Neuronal stem cell (in vitro differentiated cells): ENCODE measurements around the gene KRT26.

ENCODE experiments used
- DNase-seq: peaks from one replicate; pipeline ENCODE4 v3.0.0-alpha.2; 2013; ENCODE audit warnings: low spot score
- H2AFZ ChIP-seq: one replicate; pipeline ENCODE4 v1.6.1; 2013; ENCODE audit warnings: mild to moderate bottlenecking, low read length, inconsistent platforms
- H2AK5ac ChIP-seq: 2 replicates; pipeline ENCODE4 v1.6.1; 2013; ENCODE audit warnings: low read depth, mild to moderate bottlenecking, inconsistent platforms, low read length, moderate library complexity, mixed read lengths
- H2BK120ac ChIP-seq: 2 replicates; pipeline ENCODE4 v1.6.1; 2013; ENCODE audit warnings: low read depth, mild to moderate bottlenecking, inconsistent platforms, low read length, moderate library complexity, mixed read lengths
- H2BK12ac ChIP-seq: one replicate; pipeline ENCODE4 v1.6.1; 2013; ENCODE audit warnings: low read length, inconsistent platforms
- H2BK15ac ChIP-seq: 2 replicates; pipeline ENCODE4 v1.6.1; 2013; ENCODE audit warnings: mild to moderate bottlenecking, low read length, inconsistent platforms, mixed read lengths
- H2BK5ac ChIP-seq: one replicate; pipeline ENCODE4 v1.6.1; 2013; ENCODE audit warnings: inconsistent platforms, mild to moderate bottlenecking, low read length, moderate library complexity
- H3K14ac ChIP-seq: one replicate; pipeline ENCODE4 v1.6.1; 2013; ENCODE audit warnings: low read length, inconsistent platforms
- H3K18ac ChIP-seq: 2 replicates; pipeline ENCODE4 v1.6.1; 2013; ENCODE audit warnings: low read length, inconsistent platforms
- H3K23ac ChIP-seq: 2 replicates; pipeline ENCODE4 v1.6.1; 2013; ENCODE audit warnings: low read depth, mild to moderate bottlenecking, mixed read lengths, low read length, inconsistent platforms; ENCODE audit not compliant: poor library complexity
- H3K27ac ChIP-seq: replicated peaks from 3 replicates; pipeline ENCODE4 v1.5.1; 2013; ENCODE audit warnings: low read length, inconsistent platforms
- H3K27me3 ChIP-seq, 3 experiments: 2 replicates each; pipeline ENCODE4 v1.6.1; 2013; ENCODE audit warnings: low read length in 3 of 3, mild to moderate bottlenecking in 2 of 3, inconsistent platforms in 1 of 3, low read depth in 1 of 3, mixed read lengths in 1 of 3, moderate library complexity in 1 of 3; ENCODE audit not compliant: control insufficient read depth in 3 of 3, insufficient read depth in 3 of 3
- H3K36me3 ChIP-seq, 2 donors: replicated peaks in 1 of 2; 2 replicates each; pipeline ENCODE4 v1.6.1; 2013; ENCODE audit warnings: low read length in 2 of 2; ENCODE audit not compliant: control insufficient read depth in 2 of 2, insufficient read depth in 2 of 2
- H3K4ac ChIP-seq: 2 replicates; pipeline ENCODE4 v1.6.1; 2013; ENCODE audit warnings: inconsistent platforms, mild to moderate bottlenecking, low read length, moderate library complexity
- H3K4me1 ChIP-seq, 2 donors: 1 replicate in 1 of 2; 2 replicates in 1 of 2; pipeline ENCODE4 v1.6.1; 2013; ENCODE audit warnings: low read length in 2 of 2, low read depth in 1 of 2; ENCODE audit not compliant: control insufficient read depth in 2 of 2, insufficient read depth in 1 of 2
- H3K4me2 ChIP-seq: one replicate; pipeline ENCODE4 v1.6.1; 2013; ENCODE audit warnings: mild to moderate bottlenecking, low read length, inconsistent platforms; ENCODE audit not compliant: insufficient read depth, poor library complexity, severe bottlenecking
- H3K4me3 ChIP-seq, 2 donors: 2 replicates each; pipeline ENCODE4 v1.5.1; 2013; ENCODE audit warnings: low read length in 2 of 2, mild to moderate bottlenecking in 2 of 2, inconsistent platforms in 1 of 2, moderate library complexity in 1 of 2
- H3K79me1 ChIP-seq: one replicate; pipeline ENCODE4 v1.6.1; 2013; ENCODE audit warnings: low read depth, mild to moderate bottlenecking, inconsistent platforms, low read length, moderate library complexity
- H3K9ac ChIP-seq: one replicate; pipeline ENCODE4 v1.6.1; 2013; ENCODE audit warnings: mild to moderate bottlenecking, low read depth, low read length, inconsistent platforms; ENCODE audit not compliant: poor library complexity
- H3K9me3 ChIP-seq, 2 donors: replicated peaks in 1 of 2; 2 replicates each; pipeline versions ENCODE3 to v1.6.1; 2013; ENCODE audit warnings: low read length in 2 of 2, mild to moderate bottlenecking in 2 of 2, inconsistent platforms in 1 of 2, low read depth in 1 of 2, mixed read lengths in 1 of 2, moderate library complexity in 1 of 2; ENCODE audit not compliant: control insufficient read depth in 2 of 2, insufficient read depth in 1 of 2
- H4K8ac ChIP-seq: one replicate; pipeline ENCODE4 v1.6.1; 2013; ENCODE audit warnings: low read depth, mild to moderate bottlenecking, inconsistent platforms, low read length, moderate library complexity
- H4K91ac ChIP-seq: one replicate; pipeline ENCODE4 v1.6.1; 2013; ENCODE audit warnings: low read length, low read depth, mild to moderate bottlenecking, inconsistent platforms; ENCODE audit not compliant: poor library complexity
- WGBS, 2 donors: extraction: QIAGEN DNeasy Blood & Tissue Kit; methylation state at CpG; one replicate each; pipeline ENCODE4 v1.1.7; 2013; ENCODE audit warnings: missing lambda C conversion rate in 2 of 2, mixed read lengths in 1 of 2; ENCODE audit not compliant: insufficient read length in 2 of 2, insufficient replicate concordance in 1 of 2; ENCODE audit errors: extremely low coverage in 2 of 2; 5-methylcytosine and 5-hydroxymethylcytosine counted together

KRT26 gene

GRCh38 chr17:40763752-40764151 is 8.2 kb downstream of the KRT26 start:
- Histone ChIP-seq H3K27me3 (peaks cover 0 to 6% (median 2%) of the 10 kb centered on the region in 3 experiments), H2BK15ac (no peak overlapping the region), H2AK5ac (no peak overlapping the region), H3K4ac (no peak overlapping the region), H3K23ac (no peak overlapping the region), H3K18ac (no peak overlapping the region), H4K8ac (no peak overlapping the region), H2BK12ac (no peak overlapping the region), H3K14ac (no peak overlapping the region), H3K27ac (no peak overlapping the region), H3K36me3 (peaks cover 0 to 2% of the 10 kb centered on the region in 2 donors), H3K4me1 (no peaks in the 10 kb centered on the region), H4K91ac (no peak overlapping the region), H3K4me2 (no peak overlapping the region), H3K9me3 (peaks cover 12 to 13% of the 10 kb centered on the region in 2 donors), H3K79me1 (no peaks in the 10 kb centered on the region), H2BK5ac (no peak overlapping the region), H3K4me3 (no peak overlapping the region), H2BK120ac (no peak overlapping the region), H2AFZ (no peak overlapping the region), H3K9ac (no peak overlapping the region)
- no CpG with 5 or more reads among the region's 1 CpG for WGBS, 2 donors
- DNase-seq, result no peak

GRCh38 chr17:40760105-40761016 is 11.6 kb downstream of the KRT26 start:
- Histone ChIP-seq H3K9me3 (peaks cover 12 to 13% of the 10 kb centered on the region in 2 donors), H2AK5ac (no peak overlapping the region), H2AFZ (no peak overlapping the region), H4K8ac (no peak overlapping the region), H2BK12ac (no peak overlapping the region), H3K9ac (no peak overlapping the region), H3K23ac (no peak overlapping the region), H3K36me3 (peaks cover 0 to 2% of the 10 kb centered on the region in 2 donors), H3K4me2 (no peak overlapping the region), H3K18ac (no peak overlapping the region), H3K4me1 (no peaks in the 10 kb centered on the region), H2BK120ac (no peak overlapping the region), H2BK15ac (no peak overlapping the region), H3K14ac (no peak overlapping the region), H3K79me1 (no peaks in the 10 kb centered on the region), H3K27ac (no peak overlapping the region), H4K91ac (no peak overlapping the region), H3K4me3 (no peak overlapping the region), H3K4ac (no peak overlapping the region), H3K27me3 (peaks cover 0 to 2% (median 0%) of the 10 kb centered on the region in 3 experiments), H2BK5ac (no peak overlapping the region)
- no CpG with 5 or more reads among the region's 1 CpG for WGBS, 2 donors
- DNase-seq, result no peak

GRCh38 chr17:40755231-40755630 is 16.8 kb downstream of the KRT26 start, which contains the start of gene KRT25:
Gene KRT25 (minus strand): TSS chr17:40755331. CDS start chr17:40755271, 60 bp downstream.
- Histone ChIP-seq H2AK5ac (no peak within 1 kb of the TSS), H3K4me2 (no peak within 1 kb of the TSS), H2BK120ac (no peak within 1 kb of the TSS), H3K79me1 (no peaks in the 10 kb centered on the region), H3K18ac (no peak within 1 kb of the TSS), H3K27ac (no peak within 1 kb of the TSS), H3K27me3 (peaks cover 0 to 6% (median 0%) of the 10 kb centered on the region in 3 experiments), H3K4ac (no peak within 1 kb of the TSS), H3K36me3 (no peaks in the 10 kb centered on the region), H3K4me3 (no peak within 1 kb of the TSS), H2BK12ac (no peak within 1 kb of the TSS), H3K23ac (no peak within 1 kb of the TSS), H2BK15ac (no peak within 1 kb of the TSS), H3K9me3 (peaks cover 0 to 3% of the 10 kb centered on the region in 2 donors), H4K91ac (no peak within 1 kb of the TSS), H2AFZ (no peak within 1 kb of the TSS), H3K9ac (no peak within 1 kb of the TSS), H2BK5ac (no peak within 1 kb of the TSS), H3K14ac (no peak within 1 kb of the TSS), H3K4me1 (no peaks in the 10 kb centered on the region), H4K8ac (no peak within 1 kb of the TSS)
- no peak for DNase-seq
- no CpG with 5 or more reads among the region's 4 CpGs for WGBS, 2 donors

DNA sequence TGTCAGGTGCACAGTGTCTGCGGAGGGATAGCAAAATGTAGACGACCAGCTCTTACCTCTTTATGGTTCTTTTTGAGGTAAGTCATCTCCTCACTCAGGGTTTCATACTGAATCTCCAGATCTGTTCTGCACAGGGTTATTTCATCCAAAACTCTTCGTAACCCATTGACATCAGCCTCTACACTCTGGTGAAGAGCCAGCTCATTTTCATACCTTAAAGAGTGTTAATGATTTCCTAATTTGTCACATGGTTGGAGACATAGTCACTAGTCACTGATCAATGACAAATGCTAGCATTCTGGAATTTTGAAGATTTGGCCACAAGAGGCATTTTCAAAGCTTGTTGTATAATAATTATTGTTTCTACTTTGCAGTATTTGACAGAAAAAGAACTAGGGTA is 18.2 kb downstream of the KRT26 start:
- Histone ChIP-seq H3K23ac (no peak overlapping the region), H2BK12ac (no peak overlapping the region), H4K8ac (no peak overlapping the region), H3K4me1 (no peaks in the 10 kb centered on the region), H3K27me3 (peaks cover 0 to 6% (median 0%) of the 10 kb centered on the region in 3 experiments), H2BK5ac (no peak overlapping the region), H3K4me3 (no peak overlapping the region), H3K18ac (no peak overlapping the region), H3K4me2 (no peak overlapping the region), H4K91ac (no peak overlapping the region), H3K9me3 (no peaks in the 10 kb centered on the region), H2AK5ac (no peak overlapping the region), H3K9ac (no peak overlapping the region), H2BK120ac (no peak overlapping the region), H2AFZ (no peak overlapping the region), H3K14ac (no peak overlapping the region), H3K79me1 (no peaks in the 10 kb centered on the region), H3K4ac (no peak overlapping the region), H3K36me3 (no peaks in the 10 kb centered on the region), H2BK15ac (no peak overlapping the region), H3K27ac (no peak overlapping the region)
- no peak for DNase-seq
- no CpG with 5 or more reads among the region's 3 CpGs for WGBS, 2 donors
